AG10803 (cell line): ENCODE results near the gene ZNF575.

ENCODE experiments used
- DNase-seq: peaks from one replicate; pipeline ENCODE4 v3.0.0; 2010; ENCODE audit warnings: low read depth
- H3K4me3 ChIP-seq: 2 replicates; pipeline ENCODE4 v1.5.1; 2011; ENCODE audit warnings: mild to moderate bottlenecking, low read length, control low read depth
- CTCF ChIP-seq: conservative IDR thresholded peaks from 2 replicates; pipeline ENCODE4 v1.5.1; 2011; ENCODE audit warnings: mild to moderate bottlenecking, low read length, control low read depth, inconsistent platforms

Gene ZNF575

DNA sequence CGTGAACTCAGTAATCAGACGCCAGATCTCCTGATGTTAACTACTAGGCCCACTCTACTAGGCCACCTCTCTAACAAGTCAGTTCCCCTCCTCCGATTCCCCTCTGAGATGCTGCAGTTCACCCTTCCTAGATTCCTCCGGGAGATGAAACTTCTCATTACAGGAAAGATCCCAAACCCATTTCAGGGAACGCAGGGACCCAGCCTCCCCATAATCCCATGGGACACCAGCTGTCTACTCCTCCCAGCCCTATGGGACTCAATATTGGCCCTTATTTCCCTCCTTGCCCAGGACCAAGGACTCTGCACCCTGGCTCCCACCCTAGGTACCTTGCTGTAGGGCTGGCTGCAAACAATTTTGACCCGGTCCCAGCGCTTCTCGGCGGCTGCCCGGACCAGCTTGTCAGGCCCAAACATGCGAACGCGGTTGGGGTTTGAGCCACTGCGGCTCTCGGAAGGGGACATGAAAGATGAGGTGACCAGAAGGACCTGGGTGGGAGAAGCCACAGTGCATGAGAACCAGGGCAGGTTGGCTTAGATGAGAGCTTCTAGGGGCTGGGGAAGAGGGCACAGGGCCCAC lies 21.4 kb downstream of the ZNF575 start:
- no peak for DNase-seq
- TF ChIP-seq CTCF = no peak
- H3K4me3 ChIP-seq = no peak overlapping the region

GRCh38 chr19:43555185-43555770 lies 22.3 kb downstream of the ZNF575 start:
- peak; percentile 68 for DNase-seq
- peak; percentile 90 for TF ChIP-seq CTCF
- no peak overlapping the region for H3K4me3 ChIP-seq

GRCh38 chr19:43560687-43561086 lies 27.7 kb downstream of the ZNF575 start:
- H3K4me3 ChIP-seq = no peak overlapping the region
- no peak for DNase-seq
- 0 out of 2 replicates have a peak, but pooled peaks have one; percentile 14 for TF ChIP-seq CTCF

- no peak overlapping the region for H3K4me3 ChIP-seq
- TF ChIP-seq CTCF = no peak
- no peak for DNase-seq
Measured at GRCh38 chr19:43561139-43561970, 28.4 kb downstream of the ZNF575 start.

DNA sequence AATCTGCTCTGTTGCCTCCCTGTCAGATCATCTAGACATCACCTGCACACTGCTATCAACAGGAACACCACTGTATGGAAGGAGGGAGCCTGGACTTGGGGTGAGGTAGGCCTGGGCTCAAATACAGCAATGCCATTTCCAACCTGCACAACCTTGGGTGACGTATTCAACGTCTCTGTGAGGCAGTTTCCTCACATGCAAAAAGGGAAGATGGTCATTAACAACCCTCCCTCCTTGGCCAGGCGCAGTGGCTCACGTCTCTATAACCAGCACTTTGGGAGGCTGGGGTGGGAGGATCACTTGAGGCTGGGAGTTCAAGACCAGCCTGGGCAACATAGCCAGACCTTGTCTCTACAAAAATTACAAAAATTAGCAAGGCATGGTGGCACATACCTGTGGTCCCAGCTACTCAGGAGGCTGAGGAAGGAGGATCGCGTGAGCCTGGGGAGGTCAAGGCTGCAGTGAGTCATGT lies 29.3 kb downstream of the ZNF575 start:
- TF ChIP-seq CTCF = no peak
- no peak for DNase-seq

DNA sequence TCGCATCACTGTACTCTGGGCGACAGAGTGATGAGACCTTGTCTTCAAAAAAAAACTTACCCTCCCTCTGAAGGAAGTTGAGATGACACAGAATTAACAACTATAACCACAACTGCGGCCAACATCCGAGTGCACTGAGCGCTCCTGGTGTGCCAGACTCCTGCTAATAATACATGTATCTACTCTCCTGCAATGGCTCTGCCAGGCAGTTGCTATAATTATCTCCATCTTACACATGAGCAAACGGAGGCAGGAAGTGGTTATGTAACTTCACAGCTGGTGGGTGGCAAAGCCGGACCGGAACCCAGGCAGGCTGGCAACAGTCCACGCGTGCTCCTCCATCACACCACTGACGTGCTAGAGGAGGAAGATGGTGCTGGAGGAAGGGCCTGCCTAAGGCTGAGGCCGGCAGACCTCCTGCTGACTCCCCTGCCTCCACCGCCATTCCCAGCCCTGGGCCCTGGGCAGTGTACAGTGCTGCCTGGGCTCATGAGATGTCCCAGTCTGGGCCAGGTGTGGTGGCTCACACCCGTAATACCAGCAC lies 29.8 kb downstream of the ZNF575 start:
- TF ChIP-seq CTCF = no peak
- H3K4me3 ChIP-seq = no peak overlapping the region
- DNase-seq = peak; percentile 94

More for the DNA sequence above, 29.3 kb downstream of the ZNF575 start:
- no peak overlapping the region for H3K4me3 ChIP-seq
